Lower lobe of right lung (tissue), 2 donors: ENCODE data around the gene MITF. TPM values are rescaled to one million over a fixed set of nuclear protein-coding genes. Genes with fewer than 3 reads are reported as not detected.

Experiments used
- ATAC-seq, 2 donors: fragments of 200-7000 bp; cut with Tn5 transposase; one replicate each; pipeline ENCODE4 v1.9.1; 2020 to 2022; ENCODE audit warnings: mild to moderate bottlenecking in 2 of 2, moderate library complexity in 2 of 2
- DNase-seq: peaks from one replicate; pipeline ENCODE4 v3.0.0-alpha.2; 2020
- H3K27ac ChIP-seq: fragments of 200-600 bp; one replicate; pipeline ENCODE4 v1.8.0; 2022
- H3K27me3 ChIP-seq: fragments of 200-600 bp; one replicate; pipeline ENCODE4 v1.8.0; 2022; ENCODE audit warnings: low read depth
- H3K36me3 ChIP-seq: fragments of 200-600 bp; one replicate; pipeline ENCODE4 v1.8.0; 2022; ENCODE audit warnings: mild to moderate bottlenecking
- H3K4me1 ChIP-seq: fragments of 200-600 bp; one replicate; pipeline ENCODE4 v1.8.0; 2022
- H3K4me3 ChIP-seq: fragments of 200-600 bp; one replicate; pipeline ENCODE4 v1.8.0; 2022; ENCODE audit warnings: mild to moderate bottlenecking
- H3K9me3 ChIP-seq: fragments of 200-600 bp; one replicate; pipeline ENCODE4 v1.8.0; 2022
- CTCF ChIP-seq: fragments of 200-600 bp; IDR thresholded peaks from one replicate; pipeline ENCODE4 v1.8.0; 2022; ENCODE audit warnings: antibody characterized with exemption, mild to moderate bottlenecking
- intact Hi-C: fragments of 100-400 bp; cut with DNase I; formaldehyde crosslinking; loops from one replicate; pipeline ENCODE4 v1.11.0; 2022
- total RNA-seq: library from RNA; stranded (reverse); fragmentation: NEBNext Ultra II Directional; extraction: Animal tissue kit (Norgen Biotek cat#: 25700); gene quantifications from one replicate; pipeline ENCODE4 v1.2.1, GENCODE V29; 2021
- donor health status: DM: no; HTN: yes; CAD: no; lungs with severe emphysema.

The MITF gene
- total RNA-seq, 1 donor from 2014 or later: 45.1 TPM

- peaks cover 12% of the 10 kb centered on the region for H3K4me1 ChIP-seq
- no peak for TF ChIP-seq CTCF
- no peak for ATAC-seq
- H3K27me3 ChIP-seq: no peaks in the 10 kb centered on the region
- DNase-seq: no peak
- no peaks in the 10 kb centered on the region for H3K36me3 ChIP-seq
- H3K9me3 ChIP-seq: no peaks in the 10 kb centered on the region
- no peak overlapping the region for H3K27ac ChIP-seq
- no peak overlapping the region for H3K4me3 ChIP-seq
- intact Hi-C loops: no loop called here
Observed at GRCh38 chr3:69776289-69776688, 37.0 kb downstream of the MITF start.

GRCh38 chr3:69776920-69777581 is 37.8 kb downstream of the MITF start:
- H3K4me3 ChIP-seq: no peak overlapping the region
- DNase-seq: no peak
- intact Hi-C loops: no loop called here
- no peaks in the 10 kb centered on the region for H3K36me3 ChIP-seq
- no peak for TF ChIP-seq CTCF
- H3K27me3 ChIP-seq: no peaks in the 10 kb centered on the region
- no peak overlapping the region for H3K27ac ChIP-seq
- H3K4me1 ChIP-seq: peaks cover 5% of the 10 kb centered on the region
- peak; percentile 29 to 32 for ATAC-seq
- H3K9me3 ChIP-seq: no peaks in the 10 kb centered on the region

GRCh38 chr3:69777582-69777967 is 38.3 kb downstream of the MITF start:
- DNase-seq: no peak
- TF ChIP-seq CTCF: no peak
- Histone ChIP-seq H3K27ac (no peak overlapping the region), H3K27me3 (no peaks in the 10 kb centered on the region), H3K9me3 (no peaks in the 10 kb centered on the region), H3K4me1 (peaks cover under 1% of the 10 kb centered on the region), H3K36me3 (no peaks in the 10 kb centered on the region), H3K4me3 (no peak overlapping the region)
- intact Hi-C loops: no loop called here
- ATAC-seq: no peak

- no peak overlapping the region for H3K27ac ChIP-seq
- DNase-seq (no peak), ATAC-seq (no peak)
- no peak for TF ChIP-seq CTCF
- H3K4me3 ChIP-seq: no peak overlapping the region
- H3K4me1 ChIP-seq: peaks cover 30% of the 10 kb centered on the region
- H3K27me3 ChIP-seq: no peaks in the 10 kb centered on the region
- intact Hi-C loops: no loop called here
- H3K9me3 ChIP-seq: no peaks in the 10 kb centered on the region
- no peaks in the 10 kb centered on the region for H3K36me3 ChIP-seq
Observed at GRCh38 chr3:69781593-69781992, 42.3 kb downstream of the MITF start.

- intact Hi-C loops: no loop called here
- H3K4me3 ChIP-seq: no peak overlapping the region
- no peaks in the 10 kb centered on the region for H3K27me3 ChIP-seq
- H3K4me1 ChIP-seq: peaks cover 49% of the 10 kb centered on the region
- peaks cover 2% of the 10 kb centered on the region for H3K9me3 ChIP-seq
- peak overlapping the region; percentile 12 for H3K27ac ChIP-seq
- no peak for TF ChIP-seq CTCF
- DNase-seq: peak; percentile 84
- peak; percentile 95 to 99 for ATAC-seq
- no peaks in the 10 kb centered on the region for H3K36me3 ChIP-seq
Observed at GRCh38 chr3:69784954-69785514, 45.8 kb downstream of the MITF start.
